Activated T-helper 17 cell treated with anti-CD3 and anti-CD28 coated beads, Interleukin-2, amount 50 U/mL, for 72 hours (primary cell): ENCODE measurements around the gene MGRN1. TPM values are rescaled to one million over a fixed set of nuclear protein-coding genes. Genes with fewer than 3 reads are reported as not detected.
A peak's percentile ranks its signal among the peaks of the same experiment; 100 is the strongest.

Experiments
- ATAC-seq: fragments of 150-1000 bp; cut with Tn5 transposase; replicated peaks from 2 replicates; pipeline ENCODE4 v1.10.0; 2021; ENCODE audit warnings: mild to moderate bottlenecking, moderate library complexity
- H3K27ac Mint-ChIP-seq: one replicate; pipeline ENCODE4 v1.8.0; 2022; ENCODE audit warnings: mixed read lengths
- H3K27me3 Mint-ChIP-seq: one replicate; pipeline ENCODE4 v1.8.0; 2022; ENCODE audit warnings: mixed read lengths
- H3K36me3 Mint-ChIP-seq: one replicate; pipeline ENCODE4 v1.8.0; 2022; ENCODE audit warnings: low read depth, mild to moderate bottlenecking, mixed read lengths
- H3K4me1 Mint-ChIP-seq: one replicate; pipeline ENCODE4 v1.8.0; 2022; ENCODE audit warnings: mixed read lengths
- H3K4me3 Mint-ChIP-seq: one replicate; pipeline ENCODE4 v1.8.0; 2022; ENCODE audit warnings: mild to moderate bottlenecking, mixed read lengths
- H3K9me3 Mint-ChIP-seq: one replicate; pipeline ENCODE4 v1.8.0; 2022; ENCODE audit warnings: mixed read lengths
- total RNA-seq, 2 donors: library from RNA; stranded (reverse); gene quantifications; one replicate each; pipeline ENCODE4 v1.2.3, GENCODE V29; 2022

The MGRN1 gene
- total RNA-seq, 2 donors from 2014 or later = 63.5 to 66.3 TPM

- Mint-ChIP-seq H3K36me3 (peaks cover 30% of the 10 kb centered on the region), H3K4me3 (no peak overlapping the region), H3K27me3 (no peaks in the 10 kb centered on the region), H3K4me1 (no peaks in the 10 kb centered on the region), H3K9me3 (no peaks in the 10 kb centered on the region), H3K27ac (no peak overlapping the region)
- ATAC-seq = no peak
These were observed 61.3 kb downstream of the MGRN1 start for GRCh38 chr16:4685776-4686496.

DNA sequence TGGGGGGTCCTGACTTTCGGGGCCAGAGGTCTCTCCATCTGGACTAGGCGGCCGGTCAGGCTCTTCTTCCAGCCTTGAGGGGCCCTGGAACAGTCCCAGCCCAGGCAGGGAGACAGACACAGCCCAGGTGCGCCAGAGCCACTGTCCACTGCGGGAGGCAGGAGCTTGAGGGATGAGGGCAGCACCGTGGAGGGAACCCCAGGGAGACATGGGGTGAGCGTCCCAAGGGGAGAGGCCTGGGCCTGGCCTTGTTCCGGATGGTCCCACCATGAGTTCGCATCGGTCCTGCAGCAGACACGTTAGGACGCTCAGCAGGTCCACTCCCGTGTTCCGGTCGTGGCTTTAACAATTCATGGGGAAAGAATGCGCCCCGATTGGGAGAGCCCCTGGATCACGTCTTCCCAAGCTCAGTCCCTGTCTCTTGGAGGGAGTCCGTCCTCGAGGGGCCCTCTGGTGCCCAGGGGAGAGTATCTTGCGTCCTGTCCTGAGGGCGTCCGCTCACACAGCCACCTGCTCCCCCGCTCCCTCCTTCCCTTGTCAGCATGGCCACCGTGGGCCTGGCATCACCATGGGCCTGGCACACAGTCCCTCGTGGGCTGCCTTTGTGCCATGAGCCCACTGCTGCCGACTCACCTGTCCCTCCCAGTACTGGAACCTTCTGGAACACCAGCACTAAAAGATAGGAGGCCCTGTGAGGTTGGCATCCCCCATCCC, 62.0 kb downstream of the MGRN1 start:
- no peaks in the 10 kb centered on the region for H3K4me1 Mint-ChIP-seq
- H3K27ac Mint-ChIP-seq = peak overlapping the region; percentile 59
- no peaks in the 10 kb centered on the region for H3K27me3 Mint-ChIP-seq
- H3K4me3 Mint-ChIP-seq = no peak overlapping the region
- H3K36me3 Mint-ChIP-seq = peaks cover 27% of the 10 kb centered on the region
- ATAC-seq = no peak
- no peaks in the 10 kb centered on the region for H3K9me3 Mint-ChIP-seq

GRCh38 chr16:4687416-4687815, 62.8 kb downstream of the MGRN1 start:
- Mint-ChIP-seq H3K4me3 (no peak overlapping the region), H3K27me3 (no peaks in the 10 kb centered on the region), H3K27ac (peak overlapping the region; percentile 59), H3K4me1 (no peaks in the 10 kb centered on the region), H3K9me3 (no peaks in the 10 kb centered on the region), H3K36me3 (peaks cover 26% of the 10 kb centered on the region)
- no peak for ATAC-seq

DNA sequence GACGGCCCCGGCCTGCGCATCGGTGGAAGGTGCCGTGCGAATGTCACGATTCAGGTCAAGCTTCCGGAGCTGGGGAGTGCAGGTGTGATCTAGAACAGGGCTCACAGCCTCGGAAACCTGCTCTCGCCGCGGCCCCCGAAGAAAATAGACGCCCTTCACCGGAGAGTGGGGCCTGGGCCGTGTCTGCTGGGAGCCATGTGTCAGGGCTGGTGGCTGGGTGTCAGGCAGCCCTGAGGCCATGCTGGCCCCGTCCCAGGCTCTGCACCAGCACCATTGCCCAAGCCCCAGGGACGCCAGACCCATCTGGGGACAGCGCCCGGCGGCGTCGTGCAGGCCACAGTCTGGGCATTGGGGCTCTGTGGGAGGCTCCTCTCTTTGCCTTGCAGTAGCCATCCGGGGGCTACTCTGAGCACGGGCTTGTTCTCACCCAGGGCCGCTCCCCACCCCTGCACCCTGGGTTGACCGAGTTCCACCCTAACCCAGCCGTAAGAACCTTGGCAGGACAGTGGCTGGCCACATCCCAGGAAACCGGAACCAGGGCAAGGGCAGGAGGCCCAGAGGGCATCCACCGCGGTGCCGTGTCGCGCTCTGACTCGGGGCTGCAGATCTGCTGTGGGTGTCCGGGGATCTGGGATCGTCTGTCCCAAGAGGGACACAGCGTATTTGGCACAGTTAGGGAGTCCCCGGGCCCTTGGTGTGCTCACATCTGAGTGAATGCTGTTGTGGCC, 63.5 kb downstream of the MGRN1 start:
- H3K27ac Mint-ChIP-seq = peak overlapping the region; percentile 59
- H3K4me3 Mint-ChIP-seq = no peak overlapping the region
- H3K27me3 Mint-ChIP-seq = no peaks in the 10 kb centered on the region
- no peak for ATAC-seq
- H3K36me3 Mint-ChIP-seq = peaks cover 23% of the 10 kb centered on the region
- no peaks in the 10 kb centered on the region for H3K4me1 Mint-ChIP-seq
- no peaks in the 10 kb centered on the region for H3K9me3 Mint-ChIP-seq

- no peak for ATAC-seq
- Mint-ChIP-seq H3K9me3 (no peaks in the 10 kb centered on the region), H3K36me3 (peaks cover 19% of the 10 kb centered on the region), H3K4me1 (no peaks in the 10 kb centered on the region), H3K27ac (no peak overlapping the region), H3K27me3 (no peaks in the 10 kb centered on the region), H3K4me3 (no peak overlapping the region)
These were observed 64.0 kb downstream of the MGRN1 start for GRCh38 chr16:4688674-4689045.

GRCh38 chr16:4689091-4689671, 64.6 kb downstream of the MGRN1 start:
- H3K4me3 Mint-ChIP-seq = no peak overlapping the region

DNA sequence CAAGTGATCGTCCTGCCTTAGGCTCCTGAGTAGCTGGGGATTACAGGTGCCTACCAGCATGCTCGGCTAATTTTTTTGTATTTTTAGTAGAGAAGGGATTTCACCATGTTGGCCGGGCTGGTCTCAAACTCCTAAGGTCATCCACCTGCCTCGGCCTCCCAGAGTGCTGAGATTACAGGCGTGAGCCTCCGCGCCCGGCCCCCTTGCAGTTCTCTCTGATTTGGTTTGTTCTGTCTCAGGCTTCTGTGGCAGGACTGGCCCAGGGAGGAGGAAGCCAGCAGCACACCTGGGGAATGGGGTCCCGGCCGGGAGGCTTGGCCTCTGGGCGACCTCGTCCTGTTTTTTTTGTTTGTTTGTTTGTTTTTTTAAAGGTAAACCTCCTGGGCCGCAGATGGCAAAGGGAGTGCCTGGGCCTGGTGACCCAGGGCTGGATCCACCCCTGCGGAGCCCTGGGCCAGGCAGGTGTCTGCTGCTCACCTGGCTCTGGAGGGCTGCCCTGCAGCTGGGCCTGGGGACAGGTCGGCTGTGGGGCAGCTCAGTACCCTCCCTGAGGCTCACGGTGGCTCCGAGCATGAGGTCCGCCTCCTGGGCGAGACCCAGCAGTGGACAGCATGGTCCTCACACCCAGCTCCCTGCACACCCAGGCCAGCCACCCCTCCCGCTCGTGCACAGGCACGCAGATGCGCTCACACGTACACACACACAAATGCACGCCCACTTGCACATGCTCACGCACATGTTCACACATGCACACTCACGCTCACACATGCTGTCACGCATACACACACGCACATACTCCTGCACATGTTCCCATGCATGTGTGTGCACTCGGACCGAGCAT, 65.5 kb downstream of the MGRN1 start:
- no peaks in the 10 kb centered on the region for H3K9me3 Mint-ChIP-seq

More at GRCh38 chr16:4689091-4689671, 64.6 kb downstream of the MGRN1 start:
- no peak for ATAC-seq
- Mint-ChIP-seq H3K4me1 (no peaks in the 10 kb centered on the region), H3K36me3 (peaks cover 19% of the 10 kb centered on the region), H3K27me3 (no peaks in the 10 kb centered on the region), H3K27ac (no peak overlapping the region), H3K9me3 (no peaks in the 10 kb centered on the region)

DNA sequence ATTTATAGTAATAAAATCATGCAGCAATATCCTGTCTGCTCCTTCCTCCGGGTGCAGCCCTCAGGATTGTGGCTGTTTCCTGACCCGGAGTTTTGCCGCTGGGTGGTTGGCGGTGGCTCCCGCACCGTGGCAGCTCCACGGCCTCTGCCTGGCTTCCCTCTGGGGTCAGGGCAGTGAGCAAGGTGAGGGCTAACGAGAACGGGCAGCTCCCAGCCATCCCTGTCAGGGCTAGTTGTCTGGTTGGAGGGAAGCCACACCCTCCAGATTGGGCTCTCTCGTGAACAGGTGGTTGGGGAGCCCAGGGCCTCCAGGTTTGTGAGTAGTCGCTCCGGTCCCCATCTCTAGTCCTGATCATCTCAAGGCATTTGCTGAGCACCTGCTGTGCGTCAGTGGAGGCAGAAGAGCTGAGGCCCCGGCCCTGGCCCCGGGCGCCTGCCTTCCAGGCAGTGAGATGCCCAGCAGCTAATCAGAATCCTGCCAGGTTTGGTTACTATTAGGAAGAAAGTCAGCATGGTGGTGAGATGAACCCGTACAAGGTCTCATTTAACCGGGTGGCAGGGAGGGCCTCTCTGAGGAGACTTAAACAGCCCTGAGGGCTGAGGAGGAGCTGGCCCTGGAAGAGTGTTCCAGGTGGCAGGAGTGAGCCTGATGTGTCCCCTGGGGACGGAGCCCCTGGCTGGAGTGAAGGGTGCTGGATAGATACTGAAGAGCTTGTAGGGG, 66.5 kb downstream of the MGRN1 start:
- Mint-ChIP-seq H3K27ac (no peak overlapping the region), H3K9me3 (no peaks in the 10 kb centered on the region), H3K27me3 (no peaks in the 10 kb centered on the region), H3K4me3 (peak overlapping the region; percentile 33), H3K4me1 (no peaks in the 10 kb centered on the region), H3K36me3 (peaks cover 18% of the 10 kb centered on the region)
- ATAC-seq = no peak

More for the DNA sequence above, 65.5 kb downstream of the MGRN1 start:
- Mint-ChIP-seq H3K4me3 (no peak overlapping the region), H3K27me3 (no peaks in the 10 kb centered on the region), H3K36me3 (peaks cover 13% of the 10 kb centered on the region), H3K4me1 (no peaks in the 10 kb centered on the region), H3K27ac (no peak overlapping the region)
- no peak for ATAC-seq

GRCh38 chr16:4691666-4692412, 67.2 kb downstream of the MGRN1 start:
- no peak for ATAC-seq
- Mint-ChIP-seq H3K27me3 (no peaks in the 10 kb centered on the region), H3K4me1 (no peaks in the 10 kb centered on the region), H3K9me3 (no peaks in the 10 kb centered on the region), H3K4me3 (peak overlapping the region; percentile 69), H3K27ac (peak overlapping the region; percentile 56), H3K36me3 (peaks cover 23% of the 10 kb centered on the region)

GRCh38 chr16:4692460-4693295, 68.1 kb downstream of the MGRN1 start:
- Mint-ChIP-seq H3K27me3 (no peaks in the 10 kb centered on the region), H3K4me3 (peak overlapping the region; percentile 69)

GRCh38 chr16:4693296-4693955, 68.8 kb downstream of the MGRN1 start, which contains the start of gene NUDT16L1:
TSS of gene NUDT16L1 (plus strand) at chr16:4693562. CDS start at chr16:4693727, 165 bp downstream.
- peaks cover 16% of the 10 kb centered on the region for H3K36me3 Mint-ChIP-seq
- ATAC-seq = peak; percentile 98
- no peaks in the 10 kb centered on the region for H3K27me3 Mint-ChIP-seq
- no peaks in the 10 kb centered on the region for H3K4me1 Mint-ChIP-seq
- no peaks in the 10 kb centered on the region for H3K9me3 Mint-ChIP-seq
- peak within 1 kb of the TSS; percentile 56 for H3K27ac Mint-ChIP-seq
- peak within 1 kb of the TSS; percentile 69 for H3K4me3 Mint-ChIP-seq

More at GRCh38 chr16:4692460-4693295, 68.1 kb downstream of the MGRN1 start:
- ATAC-seq = peak; percentile 20
- Mint-ChIP-seq H3K27ac (peak overlapping the region; percentile 56), H3K4me1 (no peaks in the 10 kb centered on the region), H3K9me3 (no peaks in the 10 kb centered on the region), H3K36me3 (peaks cover 20% of the 10 kb centered on the region)
